Measurements from ENCODE around the gene STK33.

STK33 gene

DNA sequence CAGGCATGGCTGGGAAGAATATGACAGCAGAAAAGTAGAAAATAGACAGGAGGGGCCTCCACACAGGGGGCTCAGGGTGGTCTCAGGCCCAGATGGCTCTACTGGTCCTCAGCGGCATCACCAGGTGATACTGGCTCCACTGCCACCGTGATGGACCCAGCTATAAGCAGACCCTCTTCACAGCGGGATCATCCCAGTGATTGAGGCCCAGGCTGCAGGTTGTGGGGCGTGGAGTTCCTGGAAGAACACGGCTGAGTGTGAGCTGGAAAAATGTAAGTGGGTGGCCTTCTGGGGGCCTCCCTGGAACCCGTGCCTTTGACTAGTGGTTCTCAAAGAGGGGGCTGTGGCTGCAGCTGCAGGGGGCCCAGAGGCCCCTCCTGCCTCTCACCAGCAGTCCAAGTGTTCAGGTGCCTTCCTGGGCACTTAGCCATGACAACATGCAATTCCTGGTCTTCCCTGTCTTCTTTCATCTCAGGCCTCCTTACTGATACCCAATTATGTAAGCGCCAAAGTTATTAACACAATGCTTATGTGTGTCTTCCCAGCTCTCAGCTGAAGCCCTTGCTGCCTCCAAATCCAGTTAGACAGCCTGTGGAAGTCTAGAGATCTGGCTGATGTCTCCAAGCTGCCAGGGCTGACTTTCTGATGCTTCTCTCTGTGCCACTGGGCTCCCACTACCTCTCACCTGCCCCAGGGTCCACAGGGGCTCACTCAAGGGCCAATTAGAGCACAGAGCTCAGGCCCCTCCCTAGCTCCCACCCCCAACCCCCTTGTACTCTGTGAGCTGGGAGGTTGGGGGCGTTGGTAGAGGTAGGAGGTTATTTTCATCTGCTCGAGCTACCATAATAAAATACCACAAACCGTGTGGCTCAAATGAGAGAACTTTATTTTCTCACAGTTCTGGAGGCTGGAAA lies 220.3 kb downstream of the STK33 start:
- no peak for DNase-seq (ENCODE audit: low read depth)

DNA sequence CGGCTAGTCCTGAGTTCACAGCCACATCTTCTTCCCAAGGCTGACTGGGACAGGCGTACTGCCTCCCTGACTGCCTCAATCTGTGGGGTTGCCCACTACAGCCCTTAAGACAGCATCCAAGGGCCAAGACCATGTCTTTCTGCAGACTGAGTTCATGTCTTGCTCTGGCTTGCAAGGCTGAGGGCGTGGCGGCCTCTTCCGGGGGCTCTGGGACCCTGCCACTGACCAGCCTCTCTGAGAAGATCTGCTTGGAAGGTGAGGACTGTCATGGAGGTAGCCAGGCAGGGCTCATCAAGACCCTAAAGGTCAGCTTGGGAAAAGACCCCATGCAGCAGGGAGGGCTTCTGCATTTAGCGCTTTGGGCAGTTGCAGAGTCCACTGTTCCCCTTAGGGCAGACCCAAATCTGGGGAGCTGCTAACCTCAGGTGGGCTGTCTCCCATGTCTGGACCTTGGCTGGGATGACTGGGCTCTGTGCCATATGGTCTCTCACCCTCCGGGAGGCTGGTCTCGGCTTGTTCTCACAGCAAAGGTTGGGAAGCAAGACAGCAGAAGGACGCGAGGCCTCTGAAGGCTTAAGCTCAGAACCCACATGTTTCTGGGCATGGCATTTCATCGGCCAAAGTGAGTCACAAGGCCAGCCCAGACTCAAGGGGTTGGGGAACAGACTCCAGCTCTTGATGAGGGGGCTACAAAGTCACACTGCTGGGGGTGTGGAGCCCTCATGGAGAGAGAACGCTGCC lies 221.2 kb downstream of the STK33 start:
- no peak for DNase-seq (ENCODE audit: low read depth)

DNA sequence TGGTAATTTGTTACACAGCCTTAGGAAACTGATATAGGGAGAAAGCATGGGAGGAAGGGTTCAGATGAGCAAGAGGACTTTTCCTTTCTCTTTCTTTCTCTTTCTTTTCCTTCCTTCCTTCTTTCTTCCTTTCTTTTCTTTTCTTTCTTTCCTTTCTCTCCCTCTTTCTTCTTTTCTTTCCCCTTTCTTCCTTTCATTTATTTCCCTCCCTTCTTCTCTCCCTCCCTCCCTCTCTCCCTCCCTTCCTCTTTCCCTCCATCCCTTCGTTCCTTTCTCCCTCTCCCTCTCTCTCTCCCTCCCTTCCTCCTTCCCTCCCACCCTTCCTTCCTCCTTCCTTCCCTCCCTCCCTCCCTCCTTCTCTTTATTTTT lies 222.5 kb downstream of the STK33 start:
- no peak for DNase-seq (ENCODE audit: low read depth)

DNA sequence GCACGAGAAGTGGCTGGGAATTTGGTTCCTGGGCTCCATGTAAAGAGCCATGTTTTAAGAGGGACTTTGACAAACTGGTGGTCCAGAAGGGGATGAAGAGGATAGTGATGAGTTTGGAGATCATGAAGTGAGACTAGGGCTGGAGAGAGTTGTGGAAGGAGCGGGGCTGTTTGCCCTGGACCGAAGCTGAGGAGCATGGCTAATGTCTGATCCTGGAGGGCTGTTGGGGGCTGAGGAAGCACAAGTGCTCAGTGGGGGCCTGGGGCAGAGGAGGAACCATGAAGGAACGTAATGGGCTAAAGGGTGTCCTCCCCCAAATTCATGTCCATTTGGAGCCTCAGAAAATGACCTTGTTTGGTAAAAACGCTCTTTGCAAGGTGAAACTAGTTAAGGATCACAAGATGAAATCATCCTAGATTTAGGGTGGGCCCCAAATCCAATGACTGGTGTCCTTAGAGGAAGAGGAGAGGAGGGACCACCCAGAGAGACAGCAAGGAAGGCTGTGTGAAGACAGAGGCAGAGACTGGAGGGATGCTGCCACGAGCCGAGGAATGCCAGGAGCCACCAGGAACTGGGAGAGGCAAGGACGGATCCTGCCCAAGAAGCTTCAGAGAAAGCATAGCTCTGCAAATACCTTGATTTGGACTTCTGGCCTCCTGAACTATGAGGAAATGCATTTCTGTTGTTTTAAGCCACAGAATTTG lies 223.1 kb downstream of the STK33 start:
- DNase-seq (ENCODE audit: low read depth) = no peak

DNA sequence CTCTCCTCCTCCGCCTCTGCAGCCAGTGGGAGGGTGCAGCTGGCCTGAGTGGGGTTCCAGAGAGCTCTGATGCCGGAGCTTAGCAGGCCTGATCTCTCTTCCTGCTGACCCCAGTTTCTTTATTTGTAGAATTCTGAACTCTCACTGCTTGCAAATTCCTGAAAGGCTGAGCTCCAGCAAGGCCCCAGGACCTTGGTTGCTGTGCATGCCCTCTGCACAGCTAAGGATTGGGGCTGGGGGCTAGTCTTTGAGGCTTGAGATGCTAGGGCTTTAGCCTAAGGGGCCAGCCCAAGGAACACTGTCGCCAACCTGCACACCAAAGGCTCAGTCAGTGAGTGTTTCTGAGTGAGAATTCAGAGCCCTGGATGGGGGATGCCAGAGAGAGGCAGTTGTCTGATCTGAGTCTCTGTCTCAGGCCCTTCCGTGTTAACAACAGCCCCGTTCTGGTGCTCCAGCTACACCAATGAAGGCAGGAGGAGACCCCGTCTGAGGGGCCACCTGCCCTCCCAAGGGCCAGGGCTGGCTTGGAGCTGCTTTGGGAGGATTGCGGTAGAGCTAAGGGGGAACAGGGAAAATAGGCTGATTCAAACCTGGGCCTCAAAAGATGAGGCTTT lies 224.3 kb downstream of the STK33 start:
- DNase-seq (ENCODE audit: low read depth) = no peak

DNA sequence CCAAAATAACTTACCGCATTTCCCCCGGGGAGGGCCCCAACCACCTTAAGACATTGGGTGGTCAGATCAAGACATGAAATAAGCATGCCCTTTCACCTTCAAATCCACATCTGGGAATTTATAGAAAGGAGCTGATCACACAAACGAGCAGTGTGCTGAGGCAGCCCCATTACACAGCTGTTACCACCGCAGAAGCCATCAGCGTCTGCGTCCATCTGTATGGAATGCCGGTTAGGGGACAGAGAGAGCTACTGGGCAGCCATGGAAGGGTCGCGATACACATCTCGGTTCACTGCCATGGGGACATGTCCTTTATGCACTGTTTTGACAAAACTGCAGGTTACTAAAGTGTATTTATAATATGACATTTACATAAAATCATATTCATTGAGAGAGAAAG lies 225.3 kb downstream of the STK33 start:
- DNase-seq (ENCODE audit: low read depth) = no peak

DNA sequence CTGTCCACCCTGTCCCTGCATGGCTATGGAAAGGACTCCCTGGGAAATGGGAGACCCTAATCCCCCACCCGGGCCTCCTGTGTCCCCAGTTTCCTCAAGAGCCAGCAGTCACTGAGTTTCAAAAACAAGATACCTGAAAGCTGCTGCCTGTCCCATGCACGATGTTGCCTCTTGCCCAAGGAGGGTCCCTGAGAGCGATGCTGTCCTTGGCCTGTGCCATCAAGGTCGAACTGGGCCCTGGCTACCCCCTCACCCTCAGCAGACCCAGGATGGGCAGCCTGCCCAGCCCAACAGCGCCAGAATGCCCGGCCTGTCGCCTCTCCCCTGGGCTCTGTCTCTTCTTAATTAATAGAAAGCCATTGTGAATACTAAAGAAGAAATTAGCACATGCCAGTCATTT lies 225.8 kb downstream of the STK33 start:
- no peak for DNase-seq (ENCODE audit: low read depth)

DNA sequence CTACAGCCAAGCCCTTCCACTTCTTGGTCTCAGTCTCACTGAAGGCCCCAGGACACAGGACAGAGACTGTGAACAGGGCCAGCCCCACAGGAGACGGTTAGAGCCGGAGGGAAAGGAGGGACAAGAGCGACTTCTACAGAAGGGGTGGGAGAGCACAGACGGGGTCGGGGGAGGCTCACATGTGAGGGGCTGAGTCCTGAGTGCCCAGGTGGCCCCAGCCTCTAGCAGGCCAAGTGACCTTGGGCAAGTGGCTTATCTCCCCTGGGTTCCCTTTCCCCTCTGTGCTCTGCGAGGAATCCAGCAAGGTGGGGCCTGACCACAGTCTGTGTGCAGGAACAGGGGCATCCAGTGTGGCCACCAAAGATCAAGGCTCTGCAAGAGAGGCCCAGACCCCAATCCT lies 227.7 kb downstream of the STK33 start:
- DNase-seq (ENCODE audit: low read depth) = no peak

DNA sequence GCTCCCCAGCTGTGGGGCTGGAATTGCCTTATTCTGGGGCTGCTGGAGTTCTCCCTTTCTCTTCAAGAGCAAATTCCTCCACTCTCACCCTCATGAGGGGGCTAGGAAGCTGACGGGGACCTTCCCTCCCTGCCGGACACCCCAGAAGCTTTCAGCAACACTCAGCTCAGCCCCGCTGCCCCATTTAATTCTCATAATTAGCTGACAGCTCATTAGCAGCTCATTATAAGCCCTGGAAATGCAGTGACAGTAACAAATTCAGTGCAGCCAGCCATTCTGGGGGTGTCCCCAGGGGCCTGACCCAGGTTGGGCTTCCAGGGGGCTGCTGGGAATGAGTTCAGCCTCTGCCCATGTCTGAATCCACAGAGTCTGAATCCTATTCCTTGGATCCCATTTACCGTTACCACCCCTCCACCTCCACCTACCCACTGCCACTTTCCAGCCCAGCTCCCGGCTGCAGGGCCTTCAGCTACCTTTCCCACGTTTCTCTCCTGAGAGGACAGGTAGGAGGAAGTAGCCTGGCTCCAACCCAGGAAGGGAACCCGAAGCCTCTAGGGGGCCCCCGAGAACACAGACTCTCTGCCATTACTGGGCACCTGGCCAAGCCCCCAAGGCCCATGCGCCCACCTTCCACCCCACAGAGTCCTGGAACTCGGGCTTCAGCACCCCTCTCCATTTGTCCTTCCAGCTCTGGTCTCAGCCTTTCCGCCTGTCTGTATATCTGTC lies 228.6 kb downstream of the STK33 start:
- no peak for DNase-seq (ENCODE audit: low read depth)

DNA sequence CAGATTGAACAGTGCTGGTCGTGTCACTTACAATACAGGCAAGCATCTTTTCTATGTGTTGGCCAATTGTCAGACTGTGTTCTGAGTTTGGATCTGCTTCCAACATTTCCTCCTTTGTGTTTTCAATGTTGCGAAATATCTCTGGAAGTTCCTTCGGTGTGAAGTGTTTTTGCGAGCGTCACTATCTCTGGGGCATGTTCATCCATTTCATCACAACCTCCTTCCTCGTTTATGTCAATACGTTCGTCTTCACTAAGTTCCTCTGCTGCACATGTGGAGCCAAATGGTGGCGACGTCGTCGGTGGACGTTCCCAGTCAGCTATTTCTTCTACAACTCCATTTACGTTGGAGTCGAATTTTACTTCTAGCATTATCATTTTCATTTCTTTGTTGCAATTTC lies 230.1 kb downstream of the STK33 start:
- DNase-seq (ENCODE audit: low read depth) = no peak

DNA sequence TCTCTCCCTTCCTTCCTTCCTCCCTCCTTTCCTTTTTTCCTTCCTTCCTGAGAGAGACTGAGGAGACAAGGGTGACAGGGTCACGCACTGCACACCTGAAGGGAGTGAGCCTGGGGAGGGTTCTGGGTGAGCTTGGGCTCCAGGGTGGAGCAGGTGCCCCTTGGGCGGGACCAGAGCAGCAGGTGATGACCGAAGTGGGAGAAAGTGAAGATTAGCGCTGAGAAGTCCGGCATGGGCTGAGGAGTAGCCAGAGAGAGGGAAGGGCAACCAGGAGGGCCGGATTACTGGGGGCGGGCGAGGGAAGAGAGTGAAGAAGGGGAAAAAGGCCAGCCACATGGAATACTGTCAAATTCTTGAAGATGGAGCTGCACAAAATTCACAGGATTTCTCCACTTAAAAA lies 231.1 kb downstream of the STK33 start:
- no peak for DNase-seq (ENCODE audit: low read depth)

DNA sequence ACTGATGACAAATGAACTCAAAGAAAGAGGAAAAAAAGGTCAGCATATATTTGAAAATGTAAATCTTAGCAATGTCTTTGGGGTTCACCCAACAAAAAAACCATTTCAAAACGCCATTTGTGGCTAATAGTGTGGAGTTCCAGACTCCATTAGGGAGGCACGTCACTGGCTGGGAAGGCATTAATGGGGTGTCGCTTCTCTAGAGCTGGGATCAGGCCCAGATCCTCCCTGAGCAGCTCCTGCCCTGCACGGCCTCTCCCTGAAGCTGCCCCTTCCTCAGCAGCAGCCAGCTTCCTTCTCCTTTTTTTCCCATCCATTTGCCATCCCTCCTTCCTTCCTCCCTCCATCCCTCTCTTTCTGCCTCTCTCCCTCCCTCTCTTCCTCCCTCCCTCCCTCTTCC lies 231.5 kb downstream of the STK33 start:
- no peak for DNase-seq (ENCODE audit: low read depth)

DNA sequence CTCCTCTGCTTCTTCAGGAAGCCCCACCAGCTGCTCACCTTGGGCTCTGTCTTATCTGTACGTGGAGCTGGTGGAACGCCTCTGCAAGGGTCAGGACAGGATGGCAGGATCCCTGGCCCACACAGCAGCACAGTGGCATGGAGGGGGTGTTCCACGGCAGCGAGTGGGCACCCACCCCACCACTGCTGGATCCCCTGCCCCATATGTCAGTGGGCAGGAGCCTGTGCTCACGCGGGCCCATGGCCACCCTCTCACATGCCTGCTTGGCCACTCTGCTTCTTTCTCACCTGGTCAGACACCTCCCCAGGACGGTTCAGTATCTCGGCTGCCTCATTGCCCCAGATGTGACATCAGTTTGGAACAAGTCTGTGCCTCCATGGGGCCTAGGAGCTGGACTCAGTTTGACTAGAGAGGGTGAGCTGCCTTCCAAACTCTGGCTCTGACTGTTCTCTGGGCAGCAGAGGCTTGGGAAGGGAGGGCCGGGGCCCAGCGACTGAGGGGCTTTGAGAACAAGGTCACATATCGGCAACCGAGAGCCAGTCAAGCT lies 232.3 kb downstream of the STK33 start:
- DNase-seq (ENCODE audit: low read depth) = no peak

DNA sequence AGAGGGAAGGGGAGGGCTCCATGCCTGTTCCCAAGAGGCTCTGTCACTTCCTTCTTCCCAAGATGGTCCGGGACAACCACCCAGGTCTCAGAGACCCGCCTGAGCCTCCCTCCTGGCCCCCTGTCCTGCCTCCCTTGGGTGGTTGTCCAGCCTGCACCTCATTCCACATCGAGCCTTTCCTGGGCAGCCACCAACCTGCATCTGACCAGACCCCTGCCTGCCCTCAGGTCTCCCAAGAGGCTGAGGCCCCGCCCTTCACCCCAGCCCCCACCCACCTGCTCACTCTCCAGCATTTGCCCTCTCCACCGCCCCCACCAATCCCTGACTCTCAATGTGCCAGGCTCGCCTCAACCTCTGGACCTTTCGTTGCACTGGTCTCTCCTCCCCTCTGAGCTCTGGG lies 232.8 kb downstream of the STK33 start:
- DNase-seq (ENCODE audit: low read depth) = no peak

DNA sequence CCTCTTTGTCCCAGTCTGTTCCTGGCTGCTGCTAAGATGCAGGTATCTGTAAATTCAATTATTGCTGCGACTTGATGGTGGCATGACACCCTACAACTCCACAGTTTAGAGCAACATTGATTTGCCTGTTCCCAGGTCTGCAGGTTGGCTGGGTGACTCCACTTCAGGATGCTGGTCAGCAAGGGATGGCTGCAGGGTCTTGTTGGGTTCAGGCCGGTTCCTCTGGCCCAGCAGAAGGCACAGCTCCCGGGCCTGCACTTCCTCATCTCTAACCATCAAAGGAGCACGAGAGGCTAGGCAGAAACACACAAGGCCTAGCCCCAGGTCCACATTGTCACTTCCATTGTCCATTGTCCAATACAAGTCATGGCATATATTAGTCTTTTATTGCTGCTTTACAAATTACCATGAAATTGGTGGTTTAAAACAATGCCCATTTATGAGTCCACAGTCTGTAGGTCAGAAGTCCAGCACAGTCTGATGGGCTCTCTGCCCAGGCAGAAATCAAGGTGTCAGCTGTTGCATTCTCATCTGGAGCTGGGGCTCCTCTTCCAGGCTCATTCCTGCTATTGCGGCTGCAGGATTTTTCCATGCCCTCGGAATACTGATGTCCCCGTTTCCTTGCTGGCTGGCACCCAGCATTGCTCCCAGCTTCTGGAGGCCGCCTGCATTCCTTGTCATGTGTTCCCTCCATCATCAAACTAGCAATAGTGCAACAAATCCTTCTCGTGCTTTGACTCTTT lies 233.8 kb downstream of the STK33 start:
- DNase-seq (ENCODE audit: low read depth) = no peak

DNA sequence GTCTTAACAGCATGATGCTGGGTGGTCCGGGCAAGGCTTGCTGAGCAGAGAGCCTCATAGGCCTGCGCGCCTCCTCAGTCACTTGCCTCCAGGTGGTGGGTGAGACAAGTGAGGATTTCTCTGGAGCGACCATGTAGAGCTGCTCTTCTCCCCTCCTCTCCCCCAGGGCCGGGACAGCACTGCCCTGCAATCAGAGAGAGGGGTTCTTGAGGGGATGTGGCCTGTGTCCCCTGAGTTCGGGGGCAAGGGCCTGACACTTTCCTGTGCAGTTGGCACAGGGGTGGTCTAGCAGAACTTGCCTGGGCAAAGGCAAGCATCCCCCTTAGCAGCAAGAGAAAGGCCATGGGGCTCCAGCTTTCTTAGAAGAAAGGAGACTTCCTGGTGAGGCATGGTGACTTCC lies 234.5 kb downstream of the STK33 start:
- no peak for DNase-seq (ENCODE audit: low read depth)

DNA sequence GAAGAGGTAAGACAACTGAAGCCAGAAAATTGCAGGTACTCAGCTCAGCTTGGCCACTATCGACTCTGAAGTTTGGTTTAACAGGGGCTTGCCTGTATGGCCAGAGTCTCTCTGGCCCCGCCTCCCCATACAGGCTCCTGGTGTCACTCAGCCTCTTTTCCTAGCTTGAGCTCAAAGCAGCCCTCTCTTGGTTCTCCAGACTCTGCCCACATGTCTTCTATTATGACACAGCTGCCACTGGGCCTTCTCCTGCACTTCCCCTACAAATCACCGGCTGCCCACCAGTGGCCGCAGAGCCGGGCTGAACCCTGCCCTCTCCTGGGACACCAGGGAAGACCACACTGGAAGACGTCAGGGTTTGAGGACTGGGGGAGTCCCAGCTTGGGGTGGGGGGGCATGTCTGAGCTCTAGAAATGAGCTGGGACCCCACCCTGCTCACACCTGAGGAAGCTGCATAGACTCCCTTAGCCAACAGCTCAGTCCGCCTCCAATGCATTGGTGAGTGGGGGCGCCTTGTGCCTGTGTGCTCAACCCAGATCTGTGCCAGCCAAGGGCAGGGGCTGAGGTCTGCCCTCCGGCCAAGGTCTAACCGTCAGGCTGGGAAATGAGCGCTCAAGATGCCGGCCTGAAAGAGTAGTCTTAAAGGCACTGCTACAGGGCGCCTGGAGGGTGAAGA lies 236.0 kb downstream of the STK33 start:
- DNase-seq (ENCODE audit: low read depth) = no peak

DNA sequence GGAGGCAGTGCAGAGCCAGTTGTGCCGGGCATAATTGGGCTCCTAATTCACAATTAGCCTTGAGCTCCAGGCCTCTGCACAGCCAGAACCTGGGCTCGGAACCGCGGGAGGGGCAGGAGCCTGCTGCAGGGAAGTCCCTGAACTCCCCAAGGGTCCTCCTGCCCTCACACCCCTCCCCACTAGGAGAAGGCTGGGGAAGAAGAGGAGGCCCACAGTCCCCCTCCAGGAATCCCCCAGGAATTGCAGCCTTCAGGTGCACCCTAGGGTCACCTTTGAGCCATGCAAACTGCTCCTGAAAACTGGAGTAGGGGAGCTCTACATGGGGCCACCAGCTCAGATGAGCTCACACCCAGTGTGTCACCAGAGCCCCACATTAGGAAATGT lies 236.5 kb downstream of the STK33 start:
- DNase-seq (ENCODE audit: low read depth) = no peak

DNA sequence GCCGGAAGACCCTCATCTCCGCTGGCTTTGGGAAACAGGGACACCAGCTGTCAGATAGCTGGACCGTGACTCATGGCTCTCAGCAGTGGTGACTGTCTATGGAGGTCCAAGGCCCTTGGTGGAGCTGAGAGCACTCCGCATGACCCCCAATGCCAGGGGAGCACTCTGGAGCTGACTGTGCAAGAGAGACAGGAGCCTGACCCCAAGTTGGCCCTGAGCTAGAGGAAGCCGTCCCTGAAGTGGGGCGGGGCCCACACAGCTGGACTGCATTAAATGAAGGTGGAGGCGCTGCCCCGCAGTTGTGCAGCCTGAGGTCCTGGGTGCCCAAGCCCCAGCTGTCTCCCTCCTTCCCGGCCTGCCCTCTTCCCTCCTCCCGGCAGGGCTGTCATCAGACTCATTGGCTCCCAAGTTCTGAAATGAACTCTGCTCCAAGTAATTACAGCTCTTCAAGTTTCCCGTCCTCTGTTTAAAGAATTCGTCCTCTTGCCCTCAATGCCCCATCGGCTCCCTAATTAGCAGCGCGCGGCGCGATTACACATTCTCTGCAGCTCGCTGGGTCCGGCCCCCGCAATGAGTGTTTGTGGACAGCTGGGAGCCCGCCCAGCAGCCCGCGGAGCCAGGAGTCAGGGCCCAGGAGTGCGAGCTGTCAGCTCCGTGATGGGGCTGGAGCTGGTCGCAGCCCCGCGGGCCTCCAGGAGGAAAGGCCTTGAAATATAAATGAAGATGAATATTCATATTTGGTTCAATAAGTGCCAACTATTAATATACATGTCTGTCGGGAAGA lies 237.1 kb downstream of the STK33 start:
- no peak for DNase-seq (ENCODE audit: low read depth)
